Hepatocyte (in vitro differentiated cells): ENCODE measurements around the gene CD22.

Source experiments
- EZH2phosphoT487 ChIP-seq: fragments of 200-600 bp; sonication (generic); IDR thresholded peaks from one replicate; pipeline ENCODE4 v1.6.1; 2018; ENCODE audit warnings: antibody characterized with exemption, mild to moderate bottlenecking, low read depth, moderate library complexity; ENCODE audit not compliant: unreplicated experiment, severe bottlenecking
- TF ChIP-seq, protein P1 (sequence below): fragments of 200-600 bp; sonication (generic); IDR thresholded peaks from 2 replicates; pipeline ENCODE4 v1.5.1; 2016; ENCODE audit warnings: antibody characterized with exemption, mild to moderate bottlenecking; ENCODE audit not compliant: poor library complexity

DNA sequence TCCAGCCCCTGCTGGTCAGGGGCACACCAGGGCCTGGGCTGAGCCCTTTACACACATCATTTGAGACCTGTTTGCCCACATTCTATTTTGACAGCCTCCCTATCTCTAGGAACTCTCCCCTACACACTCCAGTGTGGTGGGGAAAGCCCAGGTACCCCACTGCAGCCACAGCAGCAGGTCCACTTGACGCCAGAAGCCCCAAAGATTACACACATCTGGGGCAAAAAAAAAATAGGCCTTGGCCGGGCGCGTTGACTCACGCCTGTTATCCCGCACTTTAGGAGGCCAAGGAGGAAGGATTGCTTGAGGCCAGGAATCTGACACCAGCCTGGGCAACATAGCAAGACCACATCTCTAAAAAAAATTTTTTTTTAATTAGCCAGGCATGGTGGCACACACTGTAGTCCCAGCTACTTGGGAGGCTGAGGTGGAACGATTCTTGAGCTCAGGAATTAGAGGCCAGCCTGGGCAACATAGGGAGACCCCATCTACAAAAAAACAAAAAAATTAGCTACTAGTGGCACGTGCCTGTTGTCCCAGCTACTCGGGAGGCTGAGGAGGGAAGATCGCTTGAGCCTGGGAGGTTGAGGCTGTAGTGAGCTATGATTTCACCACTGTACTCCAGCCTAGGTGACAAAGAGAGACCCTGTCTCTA is 18.0 kb upstream of the CD22 start:
- TF ChIP-seq, protein P1, sequence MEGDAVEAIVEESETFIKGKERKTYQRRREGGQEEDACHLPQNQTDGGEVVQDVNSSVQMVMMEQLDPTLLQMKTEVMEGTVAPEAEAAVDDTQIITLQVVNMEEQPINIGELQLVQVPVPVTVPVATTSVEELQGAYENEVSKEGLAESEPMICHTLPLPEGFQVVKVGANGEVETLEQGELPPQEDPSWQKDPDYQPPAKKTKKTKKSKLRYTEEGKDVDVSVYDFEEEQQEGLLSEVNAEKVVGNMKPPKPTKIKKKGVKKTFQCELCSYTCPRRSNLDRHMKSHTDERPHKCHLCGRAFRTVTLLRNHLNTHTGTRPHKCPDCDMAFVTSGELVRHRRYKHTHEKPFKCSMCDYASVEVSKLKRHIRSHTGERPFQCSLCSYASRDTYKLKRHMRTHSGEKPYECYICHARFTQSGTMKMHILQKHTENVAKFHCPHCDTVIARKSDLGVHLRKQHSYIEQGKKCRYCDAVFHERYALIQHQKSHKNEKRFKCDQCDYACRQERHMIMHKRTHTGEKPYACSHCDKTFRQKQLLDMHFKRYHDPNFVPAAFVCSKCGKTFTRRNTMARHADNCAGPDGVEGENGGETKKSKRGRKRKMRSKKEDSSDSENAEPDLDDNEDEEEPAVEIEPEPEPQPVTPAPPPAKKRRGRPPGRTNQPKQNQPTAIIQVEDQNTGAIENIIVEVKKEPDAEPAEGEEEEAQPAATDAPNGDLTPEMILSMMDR = no peak
- TF ChIP-seq EZH2phosphoT487 = no peak
